Endothelial cell of umbilical vein (primary cell): ENCODE data around the gene KLHL11. TPM values are rescaled to one million over a fixed set of nuclear protein-coding genes. Genes with fewer than 3 reads are reported as not detected.

Source experiments
- BruUV-seq: library from RNA; stranded (reverse); fragments of 400-500 nt; replicated peaks from 2 replicates; lab custom pipeline; 2021; lab: Mats Ljungman, UMichigan
- CTCF ChIA-PET: fragments of 300-600, 350-600 bp; sonication (Branson Sonifier 250); formaldehyde crosslinking; loops from one replicate; lab custom pipeline; 2021; ENCODE audit warnings: antibody characterized with exemption, inconsistent platforms; lab: Charles Lee
- POLR2A ChIA-PET: fragments of 300-600, 350-600 bp; sonication (Branson Sonifier 250); formaldehyde crosslinking; loops from one replicate; lab custom pipeline; 2021; ENCODE audit warnings: antibody characterized with exemption, inconsistent platforms; lab: Charles Lee
- DNase-seq: peaks from one replicate; pipeline ENCODE4 v3.0.0-alpha.2; 2011; ENCODE audit warnings: low read depth, low spot score
- FAIRE-seq: peaks from 2 replicates; lab custom pipeline; 2011; peaks lifted over from hg19 to GRCh38; lab: Jason Lieb, UNC
- H2AFZ ChIP-seq: 2 replicates; pipeline ENCODE4 v1.6.0; 2012; ENCODE audit warnings: low read depth, low read length, control low read depth, inconsistent platforms
- H3K27ac ChIP-seq: 2 replicates; pipeline ENCODE4 v1.5.1; 2011; ENCODE audit warnings: low read depth, mild to moderate bottlenecking, control low read depth, low read length, moderate library complexity; ENCODE audit not compliant: insufficient read depth
- H3K27me3 ChIP-seq, 2 experiments: 2 replicates each; pipeline versions ENCODE4 v1.6.0 to v1.6.1; 2011; ENCODE audit warnings: low read length in 2 of 2, mixed read lengths in 1 of 2; ENCODE audit not compliant: control insufficient read depth in 2 of 2, insufficient read depth in 2 of 2
- H3K36me3 ChIP-seq, 2 experiments: 2 replicates in 1 of 2; 3 replicates in 1 of 2; pipeline ENCODE4 v1.5.1; 2011; ENCODE audit warnings: low read length in 2 of 2, mild to moderate bottlenecking in 1 of 2, moderate library complexity in 1 of 2; ENCODE audit not compliant: control insufficient read depth in 2 of 2, insufficient read depth in 2 of 2; ENCODE audit errors: extremely low read depth in 1 of 2
- H3K4me1 ChIP-seq: 3 replicates; pipeline ENCODE4 v1.5.1; 2011; ENCODE audit warnings: mild to moderate bottlenecking, low read length; ENCODE audit not compliant: control insufficient read depth, insufficient read depth; ENCODE audit errors: extremely low read depth
- H3K4me2 ChIP-seq: 2 replicates; pipeline ENCODE4 v1.6.1; 2011; ENCODE audit warnings: low read length, control low read depth, mixed read lengths; ENCODE audit not compliant: insufficient read depth
- H3K4me3 ChIP-seq, 3 experiments: fragments of 200-600 bp in 1 of 3; sonication (generic), shearing (Covaris generic) in 1 of 3; replicated peaks in 1 of 3; 2 replicates each; pipeline ENCODE4 v1.5.1; 2011 to 2016; ENCODE audit warnings: control low read depth in 3 of 3, low read length in 3 of 3, mild to moderate bottlenecking in 2 of 3, inconsistent platforms in 1 of 3, low read depth in 1 of 3, moderate library complexity in 1 of 3; ENCODE audit not compliant: insufficient read depth in 1 of 3
- H3K79me2 ChIP-seq: 2 replicates; pipeline ENCODE4 v1.6.0; 2012; ENCODE audit warnings: low read length, inconsistent platforms; ENCODE audit not compliant: control insufficient read depth, insufficient read depth
- H3K9ac ChIP-seq: replicated peaks from 2 replicates; pipeline ENCODE3; 2011; ENCODE audit warnings: low read length, control low read depth; ENCODE audit not compliant: insufficient read depth; ENCODE audit errors: extremely low read depth
- H3K9me1 ChIP-seq: replicated peaks from 3 replicates; pipeline ENCODE4 v1.6.0; 2011; ENCODE audit warnings: mild to moderate bottlenecking, low read length; ENCODE audit not compliant: control insufficient read depth, insufficient read depth; ENCODE audit errors: extremely low read depth
- H3K9me3 ChIP-seq: replicated peaks from 2 replicates; pipeline ENCODE4 v1.5.1; 2012; ENCODE audit warnings: low read length, inconsistent platforms; ENCODE audit not compliant: control insufficient read depth, insufficient read depth
- H4K20me1 ChIP-seq: replicated peaks from 2 replicates; pipeline ENCODE3; 2011; ENCODE audit warnings: mild to moderate bottlenecking, low read length; ENCODE audit not compliant: control insufficient read depth, insufficient read depth; ENCODE audit errors: extremely low read depth
- EZH2 ChIP-seq: IDR thresholded peaks from 2 replicates; pipeline ENCODE4 v1.6.1; 2012; ENCODE audit warnings: borderline replicate concordance, low read depth, mild to moderate bottlenecking, moderate library complexity, low read length, inconsistent platforms; ENCODE audit not compliant: severe bottlenecking
- FOS ChIP-seq: IDR thresholded peaks from 2 replicates; pipeline ENCODE4 v1.6.1; 2011; ENCODE audit warnings: mild to moderate bottlenecking, low read length, moderate library complexity, borderline replicate concordance; ENCODE audit not compliant: insufficient read depth
- JUN ChIP-seq: IDR thresholded peaks from 2 replicates; pipeline ENCODE4 v1.6.1; 2011; ENCODE audit warnings: borderline replicate concordance, low read depth; ENCODE audit not compliant: insufficient read length, insufficient read depth
- MYC ChIP-seq: IDR thresholded peaks from one replicate; pipeline ENCODE4 v1.6.1; 2011; ENCODE audit warnings: mild to moderate bottlenecking, low read depth, low read length
- POLR2A ChIP-seq: IDR thresholded peaks from 2 replicates; pipeline ENCODE4 v1.6.1; 2012; ENCODE audit warnings: low read depth, mild to moderate bottlenecking, control low read depth, low read length
- dilution Hi-C: fragments of 300-500 bp; cut with MboI; formaldehyde crosslinking; loops from one replicate; pipeline ENCODE4 v1.15.0; 2019; ENCODE audit warnings: low sequenced_read_pairs; ENCODE audit not compliant: extremely low pct_ligation_motif_present
- intact Hi-C: fragments of 100-400 bp; cut with micrococcal nuclease; formaldehyde crosslinking; loops from one replicate; pipeline ENCODE4 v1.10.0; 2022
- polyA plus RNA-seq, 4 experiments: library from polyadenylated mRNA; depleted of rRNA in 3 of 4; stranded (reverse) in 3 of 4; unstranded in 1 of 4; fragments of >200 nt; gene quantifications; 2 replicates each; pipeline versions ENCODE4 v1.2.1 to v1.2.3, GENCODE V29; 2011 to 2012; ENCODE audit warnings: missing spikeins in 1 of 4
- total RNA-seq: library from RNA; stranded (reverse); gene quantifications from 2 replicates; pipeline ENCODE4 v1.2.3, GENCODE V29; 2021
- TF ChIP-seq, protein P1 (sequence below), 2 donors: IDR thresholded peaks; 1 replicate in 1 of 2; 2 replicates in 1 of 2; pipeline ENCODE4 v1.5.1; 2011; ENCODE audit warnings: low read length in 2 of 2, mild to moderate bottlenecking in 2 of 2, moderate library complexity in 2 of 2, control low read depth in 1 of 2, inconsistent platforms in 1 of 2, low read depth in 1 of 2; ENCODE audit not compliant: insufficient read depth in 1 of 2; ENCODE audit errors: extremely low read depth in 1 of 2
- TF ChIP-seq, protein P2 (sequence below): IDR thresholded peaks from 2 replicates; pipeline ENCODE4 v1.6.1; 2011; ENCODE audit not compliant: insufficient read depth, insufficient read length

Gene KLHL11
- total and polyA plus RNA-seq, 2 donors (not counting 3 experiments of a cell fraction or from before 2014, with no cell fraction given): 3.1 to 11.0 TPM

DNA sequence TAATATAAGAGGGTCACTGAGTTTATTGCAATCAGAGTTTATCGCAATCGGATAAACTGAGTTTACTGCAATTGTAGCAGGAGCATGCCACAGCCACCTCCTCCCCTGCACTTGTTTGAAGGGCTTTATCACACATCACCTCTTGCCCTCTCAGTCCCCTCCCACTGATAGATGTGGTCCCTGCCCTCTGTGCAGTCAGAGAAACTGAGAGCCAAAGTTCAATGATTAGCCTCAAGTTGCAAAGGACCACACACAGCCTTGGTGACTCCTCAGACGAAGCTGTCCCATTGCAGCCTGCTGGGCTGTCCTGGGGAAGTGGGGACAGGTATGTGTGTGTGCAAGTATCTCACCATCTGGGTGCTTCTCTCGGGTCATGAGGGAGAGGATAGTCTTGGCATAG lies 39.9 kb upstream of the KLHL11 start:
- no peaks in the 10 kb centered on the region for H3K9me1 ChIP-seq
- BruUV-seq: no TSS peak
- CTCF ChIA-PET: no interaction called here
- FAIRE-seq (no peak), DNase-seq (no peak)
- intact Hi-C loops (no loop called here), dilution Hi-C loops (no loop called here)
- no peak overlapping the region for H3K27ac ChIP-seq
- no peak overlapping the region for H3K4me3 ChIP-seq
- TF ChIP-seq EZH2 (no peak), POLR2A (no peak), FOS (no peak), JUN (no peak), MYC (no peak)
- TF ChIP-seq, protein P1, sequence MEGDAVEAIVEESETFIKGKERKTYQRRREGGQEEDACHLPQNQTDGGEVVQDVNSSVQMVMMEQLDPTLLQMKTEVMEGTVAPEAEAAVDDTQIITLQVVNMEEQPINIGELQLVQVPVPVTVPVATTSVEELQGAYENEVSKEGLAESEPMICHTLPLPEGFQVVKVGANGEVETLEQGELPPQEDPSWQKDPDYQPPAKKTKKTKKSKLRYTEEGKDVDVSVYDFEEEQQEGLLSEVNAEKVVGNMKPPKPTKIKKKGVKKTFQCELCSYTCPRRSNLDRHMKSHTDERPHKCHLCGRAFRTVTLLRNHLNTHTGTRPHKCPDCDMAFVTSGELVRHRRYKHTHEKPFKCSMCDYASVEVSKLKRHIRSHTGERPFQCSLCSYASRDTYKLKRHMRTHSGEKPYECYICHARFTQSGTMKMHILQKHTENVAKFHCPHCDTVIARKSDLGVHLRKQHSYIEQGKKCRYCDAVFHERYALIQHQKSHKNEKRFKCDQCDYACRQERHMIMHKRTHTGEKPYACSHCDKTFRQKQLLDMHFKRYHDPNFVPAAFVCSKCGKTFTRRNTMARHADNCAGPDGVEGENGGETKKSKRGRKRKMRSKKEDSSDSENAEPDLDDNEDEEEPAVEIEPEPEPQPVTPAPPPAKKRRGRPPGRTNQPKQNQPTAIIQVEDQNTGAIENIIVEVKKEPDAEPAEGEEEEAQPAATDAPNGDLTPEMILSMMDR (IDR thresholded peaks at IDR 0.05; ENCODE audit: extremely low read depth in 1 of 2, insufficient read depth in 1 of 2, low read depth in 1 of 2, low read length in 2 of 2): no peak
- TF ChIP-seq, protein P2, sequence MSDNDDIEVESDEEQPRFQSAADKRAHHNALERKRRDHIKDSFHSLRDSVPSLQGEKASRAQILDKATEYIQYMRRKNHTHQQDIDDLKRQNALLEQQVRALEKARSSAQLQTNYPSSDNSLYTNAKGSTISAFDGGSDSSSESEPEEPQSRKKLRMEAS: no peak
- no peak overlapping the region for H3K9ac ChIP-seq
- H3K36me3 ChIP-seq: peaks cover 32 to 67% of the 10 kb centered on the region in 2 experiments
- no peaks in the 10 kb centered on the region for H3K4me1 ChIP-seq
- H3K9me3 ChIP-seq: no peaks in the 10 kb centered on the region
- no peaks in the 10 kb centered on the region for H3K27me3 ChIP-seq
- H4K20me1 ChIP-seq: no peaks in the 10 kb centered on the region
- H2AFZ ChIP-seq: no peak overlapping the region
- POLR2A ChIA-PET: no interaction called here
- peaks cover 7% of the 10 kb centered on the region for H3K79me2 ChIP-seq
- H3K4me2 ChIP-seq: no peak overlapping the region
